ENCODE data around the gene COL5A3.

COL5A3 gene

GRCh38 chr19:9972103-9972502 lies 38.2 kb downstream of the COL5A3 start:
- Histone ChIP-seq H3K4me3 (ENCODE audit: insufficient read depth in 1 of 2, low read depth in 1 of 2, low read length in 2 of 2) (no peak overlapping the region), H3K79me1 (replicated peaks; ENCODE audit: low read length, poor library complexity, severe bottlenecking) (no peaks in the 10 kb centered on the region), H2BK120ac (ENCODE audit: low read depth, low read length) (no peak overlapping the region), H3K9me3 (ENCODE audit: control insufficient read depth, low read length) (no peaks in the 10 kb centered on the region), H4K8ac (ENCODE audit: low read length) (no peak overlapping the region), H3K27ac (ENCODE audit: low read length, poor library complexity, severe bottlenecking) (no peak overlapping the region), H3K23ac (ENCODE audit: low read length in 2 of 2) (no peak overlapping the region), H4K91ac (ENCODE audit: low read length) (no peak overlapping the region), H3K4me2 (ENCODE audit: low read length, poor library complexity, severe bottlenecking) (no peak overlapping the region), H2BK12ac (ENCODE audit: low read length in 2 of 2) (no peak overlapping the region), H3K14ac (ENCODE audit: low read length in 2 of 2) (no peak overlapping the region), H2BK15ac (ENCODE audit: low read depth, poor library complexity, severe bottlenecking) (no peak overlapping the region), H2AK5ac (ENCODE audit: low read length, severe bottlenecking) (no peak overlapping the region), H3K4ac (ENCODE audit: low read depth in 1 of 2, low read length in 2 of 2) (no peak overlapping the region), H3K36me3 (ENCODE audit: control insufficient read depth in 1 of 2, insufficient read depth in 2 of 2, low read depth in 1 of 2, low read length in 2 of 2) (peaks cover 0 to 74% of the 10 kb centered on the region in 2 experiments), H3K4me1 (ENCODE audit: control insufficient read depth, insufficient read depth, low read depth, low read length) (no peaks in the 10 kb centered on the region), H3K9ac (ENCODE audit: low read length) (no peak overlapping the region), H2AFZ (ENCODE audit: low read depth, low read length) (no peak overlapping the region), H3K18ac (ENCODE audit: low read depth in 1 of 2, low read length in 2 of 2) (no peak overlapping the region), H2BK5ac (ENCODE audit: low read depth, low read length, poor library complexity, severe bottlenecking) (no peak overlapping the region), H3K27me3 (ENCODE audit: control insufficient read depth in 1 of 2, insufficient read depth in 1 of 2, low read length in 2 of 2) (peaks cover 0 to 18% of the 10 kb centered on the region in 2 experiments)
- 78% methylated on average over 6 of the region's 6 CpGs for WGBS
- no peak for DNase-seq

- Histone ChIP-seq H3K4ac (ENCODE audit: low read depth in 1 of 2, low read length in 2 of 2) (no peak overlapping the region), H3K9me3 (ENCODE audit: control insufficient read depth, low read length) (no peaks in the 10 kb centered on the region), H2BK120ac (ENCODE audit: low read depth, low read length) (no peak overlapping the region), H3K4me3 (ENCODE audit: insufficient read depth in 1 of 2, low read depth in 1 of 2, low read length in 2 of 2) (no peak overlapping the region), H2AFZ (ENCODE audit: low read depth, low read length) (no peak overlapping the region), H2AK5ac (ENCODE audit: low read length, severe bottlenecking) (no peak overlapping the region), H3K23ac (ENCODE audit: low read length in 2 of 2) (no peak overlapping the region), H2BK15ac (ENCODE audit: low read depth, poor library complexity, severe bottlenecking) (no peak overlapping the region), H3K4me2 (ENCODE audit: low read length, poor library complexity, severe bottlenecking) (no peak overlapping the region), H2BK5ac (ENCODE audit: low read depth, low read length, poor library complexity, severe bottlenecking) (no peak overlapping the region), H3K4me1 (ENCODE audit: control insufficient read depth, insufficient read depth, low read depth, low read length) (peaks cover 1% of the 10 kb centered on the region), H3K79me1 (replicated peaks; ENCODE audit: low read length, poor library complexity, severe bottlenecking) (no peaks in the 10 kb centered on the region), H3K18ac (ENCODE audit: low read depth in 1 of 2, low read length in 2 of 2) (no peak overlapping the region), H3K9ac (ENCODE audit: low read length) (no peak overlapping the region), H3K36me3 (ENCODE audit: control insufficient read depth in 1 of 2, insufficient read depth in 2 of 2, low read depth in 1 of 2, low read length in 2 of 2) (peaks cover 0 to 66% of the 10 kb centered on the region in 2 experiments), H4K91ac (ENCODE audit: low read length) (no peak overlapping the region), H2BK12ac (ENCODE audit: low read length in 2 of 2) (no peak overlapping the region), H3K27ac (ENCODE audit: low read length, poor library complexity, severe bottlenecking) (no peak overlapping the region), H3K14ac (ENCODE audit: low read length in 2 of 2) (no peak overlapping the region), H4K8ac (ENCODE audit: low read length) (no peak overlapping the region), H3K27me3 (ENCODE audit: control insufficient read depth in 1 of 2, insufficient read depth in 1 of 2, low read length in 2 of 2) (peaks cover 0 to 25% of the 10 kb centered on the region in 2 experiments)
- no peak for DNase-seq
- 86% methylated on average over 15 of the region's 15 CpGs for WGBS
These were observed 39.0 kb downstream of the COL5A3 start for GRCh38 chr19:9971166-9971897.

GRCh38 chr19:9970481-9970880 lies 39.8 kb downstream of the COL5A3 start:
- Histone ChIP-seq H3K23ac (ENCODE audit: low read length in 2 of 2) (no peak overlapping the region), H2BK120ac (ENCODE audit: low read depth, low read length) (no peak overlapping the region), H3K27ac (ENCODE audit: low read length, poor library complexity, severe bottlenecking) (no peak overlapping the region), H3K79me1 (replicated peaks; ENCODE audit: low read length, poor library complexity, severe bottlenecking) (no peaks in the 10 kb centered on the region), H4K91ac (ENCODE audit: low read length) (no peak overlapping the region), H3K9ac (ENCODE audit: low read length) (no peak overlapping the region), H4K8ac (ENCODE audit: low read length) (no peak overlapping the region), H3K4me2 (ENCODE audit: low read length, poor library complexity, severe bottlenecking) (no peak overlapping the region), H2BK12ac (ENCODE audit: low read length in 2 of 2) (no peak overlapping the region), H2AFZ (ENCODE audit: low read depth, low read length) (no peak overlapping the region), H3K18ac (ENCODE audit: low read depth in 1 of 2, low read length in 2 of 2) (no peak overlapping the region), H3K9me3 (ENCODE audit: control insufficient read depth, low read length) (no peaks in the 10 kb centered on the region), H3K4ac (ENCODE audit: low read depth in 1 of 2, low read length in 2 of 2) (no peak overlapping the region), H3K36me3 (ENCODE audit: control insufficient read depth in 1 of 2, insufficient read depth in 2 of 2, low read depth in 1 of 2, low read length in 2 of 2) (peaks cover 0 to 57% of the 10 kb centered on the region in 2 experiments), H3K4me3 (ENCODE audit: insufficient read depth in 1 of 2, low read depth in 1 of 2, low read length in 2 of 2) (no peak overlapping the region), H3K27me3 (ENCODE audit: control insufficient read depth in 1 of 2, insufficient read depth in 1 of 2, low read length in 2 of 2) (peaks cover 0 to 30% of the 10 kb centered on the region in 2 experiments), H3K4me1 (ENCODE audit: control insufficient read depth, insufficient read depth, low read depth, low read length) (peaks cover 2% of the 10 kb centered on the region), H2AK5ac (ENCODE audit: low read length, severe bottlenecking) (no peak overlapping the region), H2BK15ac (ENCODE audit: low read depth, poor library complexity, severe bottlenecking) (no peak overlapping the region), H3K14ac (ENCODE audit: low read length in 2 of 2) (no peak overlapping the region), H2BK5ac (ENCODE audit: low read depth, low read length, poor library complexity, severe bottlenecking) (no peak overlapping the region)
- whole genome bisulfite sequencing, result 85% methylated on average over 8 of the region's 8 CpGs
- no peak for DNase-seq

- WGBS, result 97% methylated on average over 2 of the region's 2 CpGs
- Histone ChIP-seq H3K79me1 (replicated peaks; ENCODE audit: low read length, poor library complexity, severe bottlenecking) (no peaks in the 10 kb centered on the region), H3K36me3 (ENCODE audit: control insufficient read depth in 1 of 2, insufficient read depth in 2 of 2, low read depth in 1 of 2, low read length in 2 of 2) (peaks cover 0 to 54% of the 10 kb centered on the region in 2 experiments), H4K91ac (ENCODE audit: low read length) (no peak overlapping the region), H3K4me3 (ENCODE audit: insufficient read depth in 1 of 2, low read depth in 1 of 2, low read length in 2 of 2) (no peak overlapping the region), H3K4me1 (ENCODE audit: control insufficient read depth, insufficient read depth, low read depth, low read length) (peaks cover 2% of the 10 kb centered on the region), H3K18ac (ENCODE audit: low read depth in 1 of 2, low read length in 2 of 2) (no peak overlapping the region), H3K27ac (ENCODE audit: low read length, poor library complexity, severe bottlenecking) (no peak overlapping the region), H2BK5ac (ENCODE audit: low read depth, low read length, poor library complexity, severe bottlenecking) (no peak overlapping the region), H3K9ac (ENCODE audit: low read length) (no peak overlapping the region), H3K14ac (ENCODE audit: low read length in 2 of 2) (no peak overlapping the region), H4K8ac (ENCODE audit: low read length) (no peak overlapping the region), H3K9me3 (ENCODE audit: control insufficient read depth, low read length) (no peaks in the 10 kb centered on the region), H2BK15ac (ENCODE audit: low read depth, poor library complexity, severe bottlenecking) (no peak overlapping the region), H2AK5ac (ENCODE audit: low read length, severe bottlenecking) (no peak overlapping the region), H3K27me3 (ENCODE audit: control insufficient read depth in 1 of 2, insufficient read depth in 1 of 2, low read length in 2 of 2) (peaks cover 0 to 30% of the 10 kb centered on the region in 2 experiments), H3K23ac (ENCODE audit: low read length in 2 of 2) (no peak overlapping the region), H2BK120ac (ENCODE audit: low read depth, low read length) (no peak overlapping the region), H2AFZ (ENCODE audit: low read depth, low read length) (no peak overlapping the region), H3K4me2 (ENCODE audit: low read length, poor library complexity, severe bottlenecking) (no peak overlapping the region), H3K4ac (ENCODE audit: low read depth in 1 of 2, low read length in 2 of 2) (no peak overlapping the region), H2BK12ac (ENCODE audit: low read length in 2 of 2) (no peak overlapping the region)
- DNase-seq, result no peak
These were observed 40.7 kb downstream of the COL5A3 start for GRCh38 chr19:9969688-9969975.
